GM12878 (cell line): ENCODE measurements around the gene NEO1.

Source experiments
- CREB1 ChIP-seq: IDR thresholded peaks from 2 replicates; pipeline ENCODE4 v1.6.1; 2012; ENCODE audit warnings: low read depth, mild to moderate bottlenecking, inconsistent platforms
- EZH2 ChIP-seq: IDR thresholded peaks from 2 replicates; pipeline ENCODE4 v1.6.1; 2012; ENCODE audit warnings: low read depth, mild to moderate bottlenecking, control low read depth, inconsistent platforms, low read length, borderline replicate concordance; ENCODE audit not compliant: control insufficient read depth
- JUNB ChIP-seq: IDR thresholded peaks from 2 replicates; pipeline ENCODE4 v1.6.1; 2016; ENCODE audit warnings: antibody characterized with exemption, mild to moderate bottlenecking
- POLR2A ChIP-seq: IDR thresholded peaks from 2 replicates; pipeline ENCODE4 v1.6.1; 2011; ENCODE audit warnings: low read depth, mild to moderate bottlenecking, low read length
- RAD51 ChIP-seq: fragments of 450-650 bp; IDR thresholded peaks from 2 replicates; pipeline ENCODE4 v1.6.1; 2016; ENCODE audit warnings: moderate library complexity, mild to moderate bottlenecking, inconsistent platforms
- STAT3 ChIP-seq: IDR thresholded peaks from 2 replicates; pipeline ENCODE4 v1.6.1; 2011; ENCODE audit warnings: low read depth, low read length, improper control_type of control experiment
- TCF7 ChIP-seq: IDR thresholded peaks from 2 replicates; pipeline ENCODE4 v1.6.1; 2014; ENCODE audit warnings: antibody characterized with exemption, borderline replicate concordance
- YBX1 ChIP-seq: fragments of 450-650 bp; IDR thresholded peaks from 2 replicates; pipeline ENCODE4 v1.6.1; 2016; ENCODE audit warnings: antibody characterized with exemption
- TF ChIP-seq, protein P1 (sequence below), 3 experiments: IDR thresholded peaks in 2 of 3; conservative IDR thresholded peaks in 1 of 3; 2 replicates each; pipeline ENCODE4 v1.5.1; 2011; ENCODE audit warnings: low read depth in 3 of 3, low read length in 3 of 3, mild to moderate bottlenecking in 3 of 3, control low read depth in 2 of 3, moderate library complexity in 2 of 3, inconsistent platforms in 1 of 3, mixed read lengths in 1 of 3; ENCODE audit not compliant: control insufficient read depth in 2 of 3, insufficient read depth in 1 of 3; ENCODE audit errors: extremely low read depth in 1 of 3
- TF ChIP-seq, protein P2 (sequence below): IDR thresholded peaks from 2 replicates; pipeline ENCODE4 v1.6.1; 2012; ENCODE audit warnings: low read length, inconsistent platforms

DNA sequence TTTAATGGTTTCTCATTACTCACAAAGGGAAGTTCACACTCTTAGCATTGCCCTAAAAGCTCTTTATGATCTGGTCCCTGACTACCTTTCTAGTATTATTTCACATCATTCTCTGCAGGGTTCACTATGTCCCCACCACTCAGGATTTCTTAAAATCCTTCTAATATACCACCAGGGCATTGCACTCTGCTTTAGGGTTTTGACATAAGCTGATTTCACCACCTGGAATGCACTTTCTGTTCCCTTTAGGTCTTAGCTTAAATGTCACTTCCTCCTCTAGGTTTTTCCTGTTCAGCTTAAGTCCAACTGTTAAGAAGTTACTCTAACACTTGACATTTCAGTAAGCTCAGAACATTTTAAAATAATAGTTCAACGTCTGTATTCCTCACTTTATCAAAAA is 234.8 kb downstream of the NEO1 start:
- TF ChIP-seq EZH2 (no peak), JUNB (no peak), POLR2A (no peak), RAD51 (no peak), YBX1 (no peak), STAT3 (no peak), CREB1 (no peak), TCF7 (no peak)
- TF ChIP-seq, protein P1, sequence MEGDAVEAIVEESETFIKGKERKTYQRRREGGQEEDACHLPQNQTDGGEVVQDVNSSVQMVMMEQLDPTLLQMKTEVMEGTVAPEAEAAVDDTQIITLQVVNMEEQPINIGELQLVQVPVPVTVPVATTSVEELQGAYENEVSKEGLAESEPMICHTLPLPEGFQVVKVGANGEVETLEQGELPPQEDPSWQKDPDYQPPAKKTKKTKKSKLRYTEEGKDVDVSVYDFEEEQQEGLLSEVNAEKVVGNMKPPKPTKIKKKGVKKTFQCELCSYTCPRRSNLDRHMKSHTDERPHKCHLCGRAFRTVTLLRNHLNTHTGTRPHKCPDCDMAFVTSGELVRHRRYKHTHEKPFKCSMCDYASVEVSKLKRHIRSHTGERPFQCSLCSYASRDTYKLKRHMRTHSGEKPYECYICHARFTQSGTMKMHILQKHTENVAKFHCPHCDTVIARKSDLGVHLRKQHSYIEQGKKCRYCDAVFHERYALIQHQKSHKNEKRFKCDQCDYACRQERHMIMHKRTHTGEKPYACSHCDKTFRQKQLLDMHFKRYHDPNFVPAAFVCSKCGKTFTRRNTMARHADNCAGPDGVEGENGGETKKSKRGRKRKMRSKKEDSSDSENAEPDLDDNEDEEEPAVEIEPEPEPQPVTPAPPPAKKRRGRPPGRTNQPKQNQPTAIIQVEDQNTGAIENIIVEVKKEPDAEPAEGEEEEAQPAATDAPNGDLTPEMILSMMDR (IDR thresholded peaks at IDR 0.05 in 2 of 3, conservative IDR thresholded peaks at IDR 0.05 in 1 of 3; ENCODE audit: control insufficient read depth in 2 of 3, extremely low read depth in 1 of 3, insufficient read depth in 1 of 3, low read depth in 3 of 3, low read length in 3 of 3), result no peak
- TF ChIP-seq, protein P2, sequence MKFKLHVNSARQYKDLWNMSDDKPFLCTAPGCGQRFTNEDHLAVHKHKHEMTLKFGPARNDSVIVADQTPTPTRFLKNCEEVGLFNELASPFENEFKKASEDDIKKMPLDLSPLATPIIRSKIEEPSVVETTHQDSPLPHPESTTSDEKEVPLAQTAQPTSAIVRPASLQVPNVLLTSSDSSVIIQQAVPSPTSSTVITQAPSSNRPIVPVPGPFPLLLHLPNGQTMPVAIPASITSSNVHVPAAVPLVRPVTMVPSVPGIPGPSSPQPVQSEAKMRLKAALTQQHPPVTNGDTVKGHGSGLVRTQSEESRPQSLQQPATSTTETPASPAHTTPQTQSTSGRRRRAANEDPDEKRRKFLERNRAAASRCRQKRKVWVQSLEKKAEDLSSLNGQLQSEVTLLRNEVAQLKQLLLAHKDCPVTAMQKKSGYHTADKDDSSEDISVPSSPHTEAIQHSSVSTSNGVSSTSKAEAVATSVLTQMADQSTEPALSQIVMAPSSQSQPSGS, result no peak
